Measurements from ENCODE around the gene IL1RAPL1.

The IL1RAPL1 gene

GRCh38 chrX:29531336-29531735 lies 944.1 kb downstream of the IL1RAPL1 start:
- no peak overlapping the region for H2AFZ ChIP-seq (ENCODE audit: low read depth, low read length, severe bottlenecking)
- no peaks in the 10 kb centered on the region for H3K9me2 ChIP-seq (replicated peaks; ENCODE audit: insufficient read depth, low read length)
- TF ChIP-seq EZH2phosphoT487 (conservative IDR thresholded peaks at IDR 0.05; ENCODE audit: low read length) (no peak), CTCF (IDR thresholded peaks at IDR 0.05; ENCODE audit: insufficient read depth, low read length, poor library complexity, severe bottlenecking) (no peak)
- no peak overlapping the region for H3K4me3 ChIP-seq (ENCODE audit: insufficient read depth, low read length, poor library complexity, severe bottlenecking)
- no peaks in the 10 kb centered on the region for H4K20me1 ChIP-seq (ENCODE audit: low read depth, low read length)
- H3K9ac ChIP-seq (ENCODE audit: low read length), result no peak overlapping the region
- no peaks in the 10 kb centered on the region for H3K9me3 ChIP-seq (ENCODE audit: insufficient read depth, low read length)
- no peak overlapping the region for H3K4me2 ChIP-seq (ENCODE audit: low read depth, low read length, poor library complexity, severe bottlenecking)
- no peaks in the 10 kb centered on the region for H3K36me3 ChIP-seq (ENCODE audit: low read length)
- no peaks in the 10 kb centered on the region for H3K79me2 ChIP-seq (ENCODE audit: insufficient read depth, low read length)
- no peak overlapping the region for H3K27ac ChIP-seq (ENCODE audit: low read depth, low read length)
- H3K27me3 ChIP-seq (ENCODE audit: low read length), result no peaks in the 10 kb centered on the region
- H3F3A ChIP-seq (ENCODE audit: insufficient read depth), result no peaks in the 10 kb centered on the region

GRCh38 chrX:29535212-29536162 lies 948.2 kb downstream of the IL1RAPL1 start:
- no peak overlapping the region for H3K4me2 ChIP-seq (ENCODE audit: low read depth, low read length, poor library complexity, severe bottlenecking)
- TF ChIP-seq CTCF (IDR thresholded peaks at IDR 0.05; ENCODE audit: insufficient read depth, low read length, poor library complexity, severe bottlenecking) (no peak), EZH2phosphoT487 (conservative IDR thresholded peaks at IDR 0.05; ENCODE audit: low read length) (no peak)
- no peaks in the 10 kb centered on the region for H4K20me1 ChIP-seq (ENCODE audit: low read depth, low read length)

GRCh38 chrX:29541038-29541437 lies 953.8 kb downstream of the IL1RAPL1 start:
- TF ChIP-seq CTCF (IDR thresholded peaks at IDR 0.05; ENCODE audit: insufficient read depth, low read length, poor library complexity, severe bottlenecking), result no peak
- no peak for TF ChIP-seq EZH2phosphoT487 (conservative IDR thresholded peaks at IDR 0.05; ENCODE audit: low read length)
- Histone ChIP-seq H3K4me2 (ENCODE audit: low read depth, low read length, poor library complexity, severe bottlenecking) (no peak overlapping the region), H3K27me3 (ENCODE audit: low read length) (no peaks in the 10 kb centered on the region), H3K9ac (ENCODE audit: low read length) (no peak overlapping the region), H3F3A (ENCODE audit: insufficient read depth) (no peaks in the 10 kb centered on the region), H3K36me3 (ENCODE audit: low read length) (no peaks in the 10 kb centered on the region), H4K20me1 (ENCODE audit: low read depth, low read length) (no peaks in the 10 kb centered on the region), H3K9me2 (replicated peaks; ENCODE audit: insufficient read depth, low read length) (no peaks in the 10 kb centered on the region), H3K27ac (ENCODE audit: low read depth, low read length) (no peak overlapping the region), H3K9me3 (ENCODE audit: insufficient read depth, low read length) (no peaks in the 10 kb centered on the region), H3K79me2 (ENCODE audit: insufficient read depth, low read length) (no peaks in the 10 kb centered on the region), H2AFZ (ENCODE audit: low read depth, low read length, severe bottlenecking) (no peak overlapping the region), H3K4me3 (ENCODE audit: insufficient read depth, low read length, poor library complexity, severe bottlenecking) (no peak overlapping the region)

More at GRCh38 chrX:29535212-29536162, 948.2 kb downstream of the IL1RAPL1 start:
- Histone ChIP-seq H3K4me3 (ENCODE audit: insufficient read depth, low read length, poor library complexity, severe bottlenecking) (no peak overlapping the region), H3F3A (ENCODE audit: insufficient read depth) (no peaks in the 10 kb centered on the region), H3K27me3 (ENCODE audit: low read length) (no peaks in the 10 kb centered on the region), H3K9ac (ENCODE audit: low read length) (no peak overlapping the region), H3K27ac (ENCODE audit: low read depth, low read length) (no peak overlapping the region), H3K9me2 (replicated peaks; ENCODE audit: insufficient read depth, low read length) (no peaks in the 10 kb centered on the region), H2AFZ (ENCODE audit: low read depth, low read length, severe bottlenecking) (no peak overlapping the region), H3K36me3 (ENCODE audit: low read length) (no peaks in the 10 kb centered on the region), H3K79me2 (ENCODE audit: insufficient read depth, low read length) (no peaks in the 10 kb centered on the region), H3K9me3 (ENCODE audit: insufficient read depth, low read length) (no peaks in the 10 kb centered on the region)
